WI38 (cell line): Measurements from ENCODE around the gene RFFL.

Experiments
- H3K4me3 ChIP-seq: 2 replicates; pipeline ENCODE4 v1.5.1; 2011; ENCODE audit warnings: low read depth, mild to moderate bottlenecking, control low read depth, low read length
- CTCF ChIP-seq: IDR thresholded peaks from 2 replicates; pipeline ENCODE4 v1.5.1; 2012; ENCODE audit warnings: low read depth, mild to moderate bottlenecking, control low read depth, low read length

The RFFL gene

GRCh38 chr17:35053204-35053603 is 10.3 kb downstream of the RFFL start:
- no peak for TF ChIP-seq CTCF
- no peak overlapping the region for H3K4me3 ChIP-seq

GRCh38 chr17:35052780-35053179 is 10.7 kb downstream of the RFFL start:
- TF ChIP-seq CTCF, result no peak
- H3K4me3 ChIP-seq, result no peak overlapping the region

- H3K4me3 ChIP-seq, result no peak overlapping the region
- TF ChIP-seq CTCF, result no peak
Measured at GRCh38 chr17:35052241-35052610, 11.3 kb downstream of the RFFL start.

- no peak overlapping the region for H3K4me3 ChIP-seq
- TF ChIP-seq CTCF, result no peak
Measured at GRCh38 chr17:35051579-35052240, 11.8 kb downstream of the RFFL start.

GRCh38 chr17:35051183-35051578 is 12.3 kb downstream of the RFFL start:
- TF ChIP-seq CTCF, result no peak
- H3K4me3 ChIP-seq, result no peak overlapping the region

GRCh38 chr17:35050170-35050569 is 13.3 kb downstream of the RFFL start:
- no peak overlapping the region for H3K4me3 ChIP-seq

More at GRCh38 chr17:35050170-35050569, 13.3 kb downstream of the RFFL start:
- TF ChIP-seq CTCF, result no peak
